Progenitor cell of endocrine pancreas (in vitro differentiated cells): ENCODE measurements around the gene CDH6. TPM values are rescaled to one million over a fixed set of nuclear protein-coding genes. Genes with fewer than 3 reads are reported as not detected.

Source experiments
- DNase-seq: peaks from one replicate; pipeline ENCODE4 v3.0.0; 2021; ENCODE audit warnings: low spot score; ENCODE audit not compliant: unreplicated experiment
- H3K27ac Mint-ChIP-seq: 2 replicates; pipeline ENCODE4 v1.8.0; 2021; ENCODE audit warnings: mild to moderate bottlenecking, moderate library complexity, mixed read lengths
- H3K27me3 Mint-ChIP-seq: 2 replicates; pipeline ENCODE4 v1.8.0; 2021; ENCODE audit warnings: mixed read lengths
- H3K36me3 Mint-ChIP-seq: 2 replicates; pipeline ENCODE4 v1.8.0; 2022; ENCODE audit warnings: mixed read lengths; ENCODE audit not compliant: insufficient read depth
- H3K4me1 Mint-ChIP-seq: 2 replicates; pipeline ENCODE4 v1.8.0; 2021; ENCODE audit warnings: low read depth, mixed read lengths
- H3K4me3 Mint-ChIP-seq: 2 replicates; pipeline ENCODE4 v1.8.0; 2021; ENCODE audit warnings: low read depth, mild to moderate bottlenecking, moderate library complexity, mixed read lengths
- H3K9me3 Mint-ChIP-seq: 2 replicates; pipeline ENCODE4 v1.8.0; 2021; ENCODE audit warnings: low read depth, mixed read lengths
- total RNA-seq: library from RNA; stranded (reverse); gene quantifications from 2 replicates; pipeline ENCODE4 v1.2.1, GENCODE V29; 2021
- TF ChIP-seq, protein P1 (sequence below): fragments of 200-600 bp; sonication (generic); IDR thresholded peaks from one replicate; pipeline ENCODE4 v1.5.0; 2021; ENCODE audit warnings: antibody characterized with exemption, mild to moderate bottlenecking; ENCODE audit not compliant: unreplicated experiment

The CDH6 gene
- total RNA-seq, 1 donor from 2014 or later, result 132 TPM

GRCh38 chr5:31229266-31229665 is 35.8 kb downstream of the CDH6 start:
- peaks cover 20% of the 10 kb centered on the region for H3K4me1 Mint-ChIP-seq
- peaks cover 37% of the 10 kb centered on the region for H3K36me3 Mint-ChIP-seq

GRCh38 chr5:31231177-31231838 is 37.8 kb downstream of the CDH6 start:
- H3K9me3 Mint-ChIP-seq, result peaks cover 11% of the 10 kb centered on the region
- peaks cover 20% of the 10 kb centered on the region for H3K4me1 Mint-ChIP-seq
- no peak overlapping the region for H3K4me3 Mint-ChIP-seq
- TF ChIP-seq, protein P1, sequence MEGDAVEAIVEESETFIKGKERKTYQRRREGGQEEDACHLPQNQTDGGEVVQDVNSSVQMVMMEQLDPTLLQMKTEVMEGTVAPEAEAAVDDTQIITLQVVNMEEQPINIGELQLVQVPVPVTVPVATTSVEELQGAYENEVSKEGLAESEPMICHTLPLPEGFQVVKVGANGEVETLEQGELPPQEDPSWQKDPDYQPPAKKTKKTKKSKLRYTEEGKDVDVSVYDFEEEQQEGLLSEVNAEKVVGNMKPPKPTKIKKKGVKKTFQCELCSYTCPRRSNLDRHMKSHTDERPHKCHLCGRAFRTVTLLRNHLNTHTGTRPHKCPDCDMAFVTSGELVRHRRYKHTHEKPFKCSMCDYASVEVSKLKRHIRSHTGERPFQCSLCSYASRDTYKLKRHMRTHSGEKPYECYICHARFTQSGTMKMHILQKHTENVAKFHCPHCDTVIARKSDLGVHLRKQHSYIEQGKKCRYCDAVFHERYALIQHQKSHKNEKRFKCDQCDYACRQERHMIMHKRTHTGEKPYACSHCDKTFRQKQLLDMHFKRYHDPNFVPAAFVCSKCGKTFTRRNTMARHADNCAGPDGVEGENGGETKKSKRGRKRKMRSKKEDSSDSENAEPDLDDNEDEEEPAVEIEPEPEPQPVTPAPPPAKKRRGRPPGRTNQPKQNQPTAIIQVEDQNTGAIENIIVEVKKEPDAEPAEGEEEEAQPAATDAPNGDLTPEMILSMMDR, result no peak
- H3K36me3 Mint-ChIP-seq, result peaks cover 28% of the 10 kb centered on the region
- H3K27me3 Mint-ChIP-seq, result no peaks in the 10 kb centered on the region
- no peak overlapping the region for H3K27ac Mint-ChIP-seq
- DNase-seq, result no peak

More at GRCh38 chr5:31229266-31229665, 35.8 kb downstream of the CDH6 start:
- DNase-seq, result no peak
- Mint-ChIP-seq H3K27me3 (no peaks in the 10 kb centered on the region), H3K27ac (no peak overlapping the region), H3K4me3 (no peak overlapping the region), H3K9me3 (peaks cover 15% of the 10 kb centered on the region)
- TF ChIP-seq, protein P1, result no peak

DNA sequence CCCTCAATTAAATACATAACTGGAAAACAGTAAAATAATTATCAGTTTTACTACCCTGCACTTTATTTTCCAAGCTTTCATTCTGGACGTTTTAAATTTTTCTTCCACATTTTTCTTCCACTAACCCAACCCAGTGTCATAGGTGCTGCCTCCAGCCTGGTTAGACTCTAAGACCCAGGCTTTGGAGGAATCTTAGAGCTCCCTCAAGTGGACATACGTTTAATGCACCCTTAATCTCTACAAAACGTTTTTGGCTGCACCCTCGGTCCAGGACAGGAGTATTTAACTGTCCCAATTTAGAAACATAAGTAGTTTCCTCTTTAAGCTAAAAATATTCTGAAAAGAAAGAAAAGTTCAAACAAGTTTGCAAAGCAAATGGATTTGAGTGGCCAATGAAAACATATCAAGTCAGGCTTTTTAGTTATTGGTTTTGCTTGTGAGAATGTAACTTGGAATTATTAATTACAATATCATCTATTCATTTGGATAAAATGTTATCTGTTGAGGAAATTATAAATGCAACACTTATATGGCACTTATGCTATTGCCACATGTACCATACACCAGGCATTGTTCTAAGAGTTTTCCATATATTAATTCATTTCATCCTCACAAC is 38.9 kb downstream of the CDH6 start:
- Mint-ChIP-seq H3K27me3 (no peaks in the 10 kb centered on the region), H3K4me1 (peaks cover 20% of the 10 kb centered on the region), H3K27ac (no peak overlapping the region), H3K9me3 (peaks cover 11% of the 10 kb centered on the region), H3K36me3 (peaks cover 20% of the 10 kb centered on the region), H3K4me3 (no peak overlapping the region)
- no peak for DNase-seq
- TF ChIP-seq, protein P1, result peak; percentile 84

DNA sequence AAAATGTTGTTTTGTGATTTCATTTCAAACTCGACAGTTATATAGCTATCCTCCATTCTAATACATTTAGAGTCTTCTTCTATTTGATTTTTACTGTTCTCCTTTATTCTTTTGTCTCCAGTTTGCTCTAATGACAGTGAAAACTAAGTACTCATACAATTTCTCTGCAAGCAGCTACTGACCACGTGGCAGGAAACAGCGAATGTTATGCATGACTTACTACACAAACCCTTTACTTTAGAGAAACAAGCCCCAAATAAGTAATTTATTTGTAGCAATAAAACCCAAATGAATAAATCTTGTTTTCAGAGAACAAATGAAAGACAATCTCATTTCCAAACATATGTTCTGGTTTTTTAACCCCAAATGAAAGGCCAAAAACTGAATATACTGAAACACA is 41.9 kb downstream of the CDH6 start:
- Mint-ChIP-seq H3K36me3 (peaks cover 9% of the 10 kb centered on the region), H3K27me3 (no peaks in the 10 kb centered on the region), H3K27ac (no peak overlapping the region), H3K4me1 (peaks cover 11% of the 10 kb centered on the region), H3K9me3 (no peaks in the 10 kb centered on the region), H3K4me3 (no peak overlapping the region)
- TF ChIP-seq, protein P1, result no peak
- no peak for DNase-seq

- Mint-ChIP-seq H3K4me1 (peaks cover 10% of the 10 kb centered on the region), H3K9me3 (no peaks in the 10 kb centered on the region), H3K36me3 (peaks cover 18% of the 10 kb centered on the region), H3K4me3 (no peak overlapping the region), H3K27me3 (no peaks in the 10 kb centered on the region), H3K27ac (no peak overlapping the region)
- DNase-seq, result no peak
- TF ChIP-seq, protein P1, result no peak
These were observed 42.9 kb downstream of the CDH6 start for GRCh38 chr5:31236339-31236738.
